ELR (cell line): ENCODE data around the gene NOC2L.
A peak's percentile ranks its signal among the peaks of the same experiment; 100 is the strongest.
"Not testable (repeated sequence)": the region's sequence is repeated elsewhere in the genome, so short reads cannot be mapped to it uniquely, and the experiment has no call there.

Experiments
- DNase-seq: peaks from one replicate; pipeline ENCODE4 v3.0.0-alpha.2; 2015; ENCODE audit warnings: low read depth

The NOC2L gene

DNA sequence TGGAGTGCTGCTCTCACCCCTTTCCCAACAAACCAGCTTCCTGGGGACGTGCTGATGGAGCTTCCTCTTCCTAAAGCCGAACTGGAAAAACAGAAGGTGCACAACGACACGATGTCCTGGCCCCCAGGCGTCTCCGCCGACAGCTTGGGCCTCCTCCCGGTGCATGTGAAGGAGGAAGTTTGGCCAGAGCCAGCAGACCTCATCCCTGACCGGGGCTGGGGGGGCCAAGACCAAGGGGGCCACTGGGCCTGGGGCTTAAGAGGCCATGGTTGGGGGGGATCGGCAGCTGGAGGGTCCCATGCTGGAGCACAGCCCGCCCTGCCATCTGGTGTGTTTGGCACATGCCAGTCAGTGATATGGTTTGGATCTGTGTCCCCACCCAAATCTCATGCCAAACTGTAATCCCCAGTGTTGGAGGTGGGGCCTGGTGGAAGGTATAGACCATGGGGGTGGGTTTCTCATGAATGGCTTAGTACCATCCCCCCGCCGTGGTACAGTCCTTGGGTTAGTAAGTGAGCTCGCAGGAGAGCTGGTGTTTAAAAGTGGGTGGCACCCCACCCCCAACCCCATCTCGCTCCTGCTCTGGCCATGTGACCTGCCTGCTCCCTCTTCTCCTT lies 34.4 kb upstream of the NOC2L start:
- DNase-seq = no peak

DNA sequence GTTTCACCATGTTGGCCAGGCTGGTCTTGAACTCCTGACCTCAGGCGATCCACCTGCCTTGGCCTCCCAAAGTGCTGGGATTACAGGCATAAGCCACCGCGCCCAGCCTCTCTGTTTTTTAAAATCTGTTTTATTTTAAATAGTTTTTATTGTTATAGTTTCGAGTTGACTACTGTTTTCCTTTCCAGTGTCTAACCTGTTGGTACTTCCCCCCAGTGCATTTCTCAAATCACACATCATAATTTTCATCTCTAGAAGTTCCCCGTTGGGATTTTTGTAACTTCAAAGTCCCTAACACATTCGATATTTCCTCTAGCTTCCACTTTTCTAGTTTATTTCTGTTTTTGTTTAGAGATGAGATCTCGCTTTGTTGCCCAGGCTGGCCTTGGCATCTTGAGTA lies 33.3 kb upstream of the NOC2L start:
- DNase-seq = no peak

- DNase-seq = no peak
Measured at GRCh38 chr1:991895-992294, 32.8 kb upstream of the NOC2L start.

GRCh38 chr1:991275-991674 lies 32.2 kb upstream of the NOC2L start:
- DNase-seq = not testable (repeated sequence)

- DNase-seq = not testable (repeated sequence)
Measured at GRCh38 chr1:988061-988460, 29.0 kb upstream of the NOC2L start.

DNA sequence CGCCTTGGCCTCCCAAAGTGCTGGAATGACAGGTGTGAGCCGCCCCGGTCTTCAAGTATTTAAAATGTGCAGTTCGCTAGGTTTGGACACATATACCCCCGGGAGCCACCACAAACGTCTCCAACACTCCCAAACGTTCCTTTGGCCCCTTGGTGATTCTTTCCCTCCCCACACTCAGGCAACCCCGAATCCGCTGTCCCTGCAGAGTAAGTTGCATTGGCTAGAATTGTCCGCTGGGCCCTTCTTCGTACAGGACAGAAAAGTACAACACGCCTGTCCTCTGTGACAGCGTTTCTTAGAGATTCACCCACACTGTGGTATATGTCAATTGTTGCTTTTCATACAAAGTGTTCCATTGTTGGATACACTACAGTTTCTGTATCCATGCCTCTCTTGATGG lies 26.1 kb upstream of the NOC2L start:
- no peak for DNase-seq

DNA sequence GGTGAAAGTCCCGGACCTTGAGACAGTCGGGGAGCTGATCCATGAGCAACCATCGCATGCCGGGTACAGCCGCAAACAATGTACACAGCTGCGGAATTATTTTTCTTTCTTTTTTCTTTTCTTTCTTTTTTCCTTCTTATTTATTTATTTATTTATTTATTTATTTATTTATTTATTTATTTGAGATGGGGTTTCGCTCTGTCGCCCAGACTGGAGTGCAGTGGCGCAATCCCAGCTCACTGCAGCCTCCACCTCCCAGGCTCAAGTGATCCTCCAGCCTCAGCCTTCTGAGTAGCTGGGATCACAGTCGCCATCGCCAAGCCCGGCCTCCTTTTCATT lies 25.4 kb upstream of the NOC2L start:
- no peak for DNase-seq

GRCh38 chr1:983798-984475 lies 24.9 kb upstream of the NOC2L start:
- DNase-seq = peak; percentile 31

DNA sequence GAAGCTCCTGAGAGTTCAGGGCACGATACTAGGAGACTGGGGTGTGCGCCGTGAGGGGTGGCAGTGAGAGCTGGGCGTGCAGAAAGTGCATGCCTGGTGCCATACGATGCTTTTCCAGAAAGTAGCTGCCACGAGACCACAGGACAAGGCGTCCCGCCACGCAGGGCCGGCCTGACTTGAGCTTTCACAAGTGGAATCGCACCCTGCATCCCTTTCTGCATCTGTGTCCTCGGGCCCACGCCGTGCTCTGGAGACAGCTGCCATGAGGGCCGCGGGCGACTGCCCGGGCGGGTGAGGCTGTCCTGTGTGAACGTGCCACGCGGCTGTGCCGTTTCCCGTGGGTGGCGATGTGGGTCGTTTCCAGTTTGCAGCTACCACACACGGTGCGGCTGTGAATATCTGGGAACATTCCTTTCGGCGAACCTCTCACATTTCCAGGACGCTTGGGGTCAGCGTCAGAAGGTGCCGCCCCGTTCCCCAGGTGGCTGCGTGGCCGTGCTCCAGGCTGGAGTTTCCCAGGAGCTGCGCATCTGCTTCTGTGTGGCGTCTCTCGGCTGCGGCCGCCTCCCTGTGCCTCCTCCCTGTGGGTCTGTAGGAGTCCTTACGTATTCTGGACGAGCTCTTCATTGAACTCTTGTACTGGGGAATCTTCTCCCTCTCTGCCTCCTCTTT lies 23.8 kb upstream of the NOC2L start:
- no peak for DNase-seq

- DNase-seq = no peak
Measured at GRCh38 chr1:981955-982558, 23.0 kb upstream of the NOC2L start, which contains the start of gene PERM1. TSS of gene PERM1 (minus strand) at chr1:982093. CDS start at chr1:981029, 1,064 bp downstream.

DNA sequence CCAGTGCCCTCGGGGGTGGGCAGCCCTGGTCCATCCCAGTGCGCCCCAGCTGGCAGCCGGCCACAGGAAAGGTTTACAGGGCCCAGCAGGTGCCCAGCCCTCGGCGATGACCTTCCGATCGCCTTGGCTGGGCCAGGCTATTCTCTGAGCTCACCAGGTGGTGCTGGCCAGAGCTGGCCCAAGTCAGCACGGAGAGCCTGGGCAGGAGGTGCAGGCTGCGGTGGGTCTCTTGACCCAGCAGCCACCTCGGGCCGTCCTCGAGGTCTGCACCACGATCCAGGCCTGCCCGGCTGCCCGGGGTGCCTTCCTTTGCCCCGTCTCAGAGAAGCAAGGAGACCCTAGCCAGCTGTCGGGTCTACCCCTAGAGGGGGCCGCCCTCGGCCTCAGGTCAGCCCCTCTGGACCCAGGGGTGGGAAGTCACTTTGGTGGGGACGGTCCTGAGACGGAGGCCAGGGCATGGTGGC lies 22.5 kb upstream of the NOC2L start:
- DNase-seq = no peak

DNA sequence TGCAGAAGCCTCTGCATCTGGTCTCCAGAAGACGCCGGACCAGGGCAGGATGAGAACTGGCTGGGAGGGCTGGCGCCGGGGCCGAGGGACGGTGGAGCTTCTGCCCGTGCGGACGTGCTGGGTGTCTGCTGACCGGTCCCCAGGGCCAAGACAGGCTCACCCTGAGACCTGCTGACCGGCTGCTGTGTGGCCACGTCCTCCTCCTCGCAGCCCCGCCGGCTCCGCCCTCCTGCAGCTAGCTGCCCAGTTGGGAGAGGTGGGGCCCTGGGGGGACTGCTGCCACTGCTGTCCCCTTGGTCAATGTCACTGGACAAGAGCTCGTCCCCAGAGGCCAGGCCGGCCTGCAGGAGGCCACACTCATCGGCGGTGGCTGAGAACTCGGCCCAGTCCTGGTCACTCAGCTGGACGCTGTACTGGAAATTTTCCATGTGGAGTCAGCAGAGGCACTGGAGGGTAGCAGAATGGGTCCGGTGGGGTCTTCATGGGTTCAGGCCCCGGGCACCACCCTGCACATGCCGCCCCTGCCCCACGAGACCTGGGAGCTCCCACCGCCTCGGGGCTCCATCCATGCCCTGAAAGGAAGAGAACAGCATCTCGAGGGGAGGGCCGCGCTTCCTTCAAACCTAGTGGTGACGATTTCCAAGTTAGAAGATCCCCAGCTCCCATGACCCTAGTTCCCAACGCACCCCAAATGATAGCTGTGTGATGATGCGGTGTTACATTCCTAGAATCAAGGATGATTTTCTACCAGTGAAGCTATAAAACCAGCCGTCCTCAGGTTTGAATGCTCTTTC lies 21.7 kb upstream of the NOC2L start:
- DNase-seq = no peak

DNA sequence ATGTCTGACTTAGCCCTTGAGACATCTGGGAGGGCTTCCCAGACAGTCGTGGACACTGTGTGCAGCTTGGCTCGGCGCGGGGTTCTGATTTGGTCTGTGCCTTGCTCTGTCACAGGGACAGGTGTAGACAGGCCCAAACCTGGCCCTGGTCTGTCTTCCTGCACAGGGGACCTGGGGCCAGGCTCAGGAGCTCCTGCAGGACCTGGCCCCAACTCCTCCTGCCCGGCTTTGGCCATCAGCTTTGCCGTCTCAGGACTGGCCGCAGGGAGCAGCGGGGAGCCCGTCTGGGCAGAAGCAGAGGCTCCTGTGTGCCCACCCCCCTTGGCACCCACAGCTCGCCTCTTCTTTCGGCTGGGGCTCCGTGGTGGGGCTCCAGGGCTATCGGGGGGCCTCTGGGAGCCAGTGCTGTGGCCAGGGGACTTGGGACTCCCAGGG lies 21.1 kb upstream of the NOC2L start:
- no peak for DNase-seq

DNA sequence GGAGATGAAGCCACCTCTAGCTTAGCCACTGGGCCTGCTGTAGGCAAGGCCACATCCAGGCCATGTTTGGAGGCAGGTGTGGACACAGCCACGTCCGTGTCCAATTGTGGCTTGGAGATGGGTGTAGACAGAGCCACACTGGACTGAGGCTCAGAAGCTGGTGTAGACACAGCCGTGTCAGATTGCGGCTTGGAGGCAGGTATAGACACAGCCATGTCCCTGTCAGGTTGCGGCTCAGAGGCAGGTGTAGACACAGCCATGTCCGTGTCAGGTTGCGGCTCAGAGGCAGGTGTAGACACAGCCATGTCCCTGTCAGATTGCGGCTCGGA lies 20.7 kb upstream of the NOC2L start:
- no peak for DNase-seq

DNA sequence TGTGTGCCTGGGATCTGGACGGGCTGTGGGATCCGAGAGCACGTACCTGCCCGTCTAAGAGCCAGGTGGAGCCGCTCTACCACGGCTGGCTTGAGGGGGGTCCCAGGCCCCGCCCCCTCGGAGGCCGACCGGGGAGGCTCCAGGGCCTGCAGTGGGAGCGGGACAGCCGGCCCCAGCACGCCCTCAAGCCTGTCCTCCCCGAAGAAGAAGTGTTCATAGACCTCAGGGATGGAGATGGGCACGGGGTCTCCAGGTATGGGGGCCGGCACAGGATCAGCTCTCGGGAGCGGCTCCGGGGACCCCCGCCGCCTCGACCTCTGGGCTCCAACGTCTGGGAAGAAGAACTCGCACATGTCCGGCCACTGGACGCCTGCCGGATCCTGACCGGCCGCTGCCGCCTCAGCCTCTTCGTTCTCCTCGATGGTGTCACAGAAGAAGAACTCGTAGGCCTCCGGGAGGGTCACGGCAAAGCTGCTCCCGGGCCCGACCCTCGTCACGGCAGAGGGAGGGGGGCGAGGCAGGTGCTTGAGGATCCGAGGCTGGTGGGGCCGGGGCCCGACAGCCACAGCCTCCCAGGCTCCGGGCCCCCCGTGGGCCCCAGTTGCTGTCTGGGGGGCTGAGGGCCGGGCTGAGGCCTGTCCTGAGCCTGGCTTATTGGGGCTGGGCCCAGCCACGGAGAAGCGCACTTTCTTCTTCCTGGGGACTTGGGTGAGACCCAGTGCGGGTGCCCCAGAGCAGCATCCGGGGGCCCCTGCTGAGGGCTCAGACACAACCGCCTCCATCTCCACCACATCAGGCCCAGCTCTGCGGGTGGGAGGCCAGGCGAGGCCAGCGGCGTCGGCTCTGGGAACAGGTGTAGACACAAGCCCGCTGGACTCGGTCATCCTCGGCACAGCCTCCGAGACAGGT lies 20.0 kb upstream of the NOC2L start:
- DNase-seq = no peak

DNA sequence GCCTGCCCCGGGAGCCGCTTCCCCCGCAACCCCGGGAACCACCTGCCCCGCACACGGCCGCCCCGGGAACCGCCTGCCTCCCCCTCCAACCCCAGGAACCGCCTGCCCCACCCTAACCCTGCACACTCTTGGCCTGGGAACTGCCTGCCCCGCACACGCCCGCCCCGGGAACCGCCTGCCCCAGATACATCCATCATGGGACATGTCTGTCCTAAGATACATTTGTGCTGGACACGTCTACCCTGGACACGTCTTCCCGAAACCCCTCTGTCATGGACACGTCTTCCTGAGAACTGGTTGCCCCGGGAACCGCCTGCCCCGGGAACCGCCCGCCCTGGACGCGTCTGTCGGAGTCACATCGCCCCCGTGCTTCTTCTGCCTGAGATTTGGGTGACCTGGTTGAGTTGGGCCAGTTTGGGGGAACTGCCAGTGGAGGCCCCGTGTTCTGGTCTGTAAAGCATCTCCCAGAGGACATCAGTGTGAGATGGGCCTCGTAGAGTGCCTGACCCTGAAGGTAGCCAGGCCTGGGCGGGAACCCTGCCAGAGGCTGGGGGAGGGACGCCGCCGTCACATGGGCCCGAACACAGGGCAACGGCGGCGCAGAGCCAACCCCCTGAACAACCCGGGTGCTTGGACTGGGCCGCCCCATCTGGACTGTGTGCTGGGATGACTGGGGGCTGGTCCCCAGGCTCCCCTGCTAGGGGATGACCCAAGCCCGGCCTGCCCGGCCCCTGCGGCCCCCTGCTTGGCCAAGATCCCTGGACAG lies 19.2 kb upstream of the NOC2L start:
- no peak for DNase-seq

- not testable (repeated sequence) for DNase-seq
Measured at GRCh38 chr1:976791-977190, 17.7 kb upstream of the NOC2L start.

GRCh38 chr1:975896-976683 lies 17.0 kb upstream of the NOC2L start:
- peak; percentile 80 for DNase-seq

DNA sequence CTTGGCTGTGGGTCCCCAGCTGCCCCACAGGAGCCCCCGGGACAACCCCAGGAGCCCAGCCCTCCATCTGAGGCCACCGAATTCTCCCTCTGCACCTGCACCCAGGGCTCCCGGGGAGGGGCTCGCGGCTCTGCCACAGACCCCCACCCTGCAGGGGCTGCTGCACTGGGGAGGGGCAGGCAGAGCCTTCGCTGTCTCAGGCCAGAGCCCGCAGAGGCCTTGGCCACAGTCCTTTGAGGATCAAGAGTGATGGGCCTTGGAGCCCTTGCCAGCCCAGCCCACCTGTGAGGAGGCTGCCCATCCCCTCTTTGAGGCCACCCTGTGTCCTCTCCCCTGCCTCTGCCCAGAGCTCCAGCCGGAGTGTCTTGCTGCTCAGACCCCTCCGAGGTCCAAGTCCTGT lies 16.3 kb upstream of the NOC2L start:
- DNase-seq = no peak
